Measurements from ENCODE around the gene HMSD.
A peak's percentile ranks its signal among the peaks of the same experiment; 100 is the strongest.
"Not testable (repeated sequence)": the region's sequence is repeated elsewhere in the genome, so short reads cannot be mapped to it uniquely, and the experiment has no call there.

HMSD gene

GRCh38 chr18:63908858-63909257 lies 40.2 kb upstream of the HMSD start:
- no peak for DNase-seq (ENCODE audit: insufficient read length, low spot score)
- no peak for TF ChIP-seq CTCF (IDR thresholded peaks at IDR 0.05; ENCODE audit: insufficient read depth, missing control alignments)
- peak; percentile 94 for FAIRE-seq

GRCh38 chr18:63909870-63910269 lies 39.2 kb upstream of the HMSD start:
- TF ChIP-seq CTCF (IDR thresholded peaks at IDR 0.05; ENCODE audit: insufficient read depth, missing control alignments): no peak
- DNase-seq (ENCODE audit: insufficient read length, low spot score): no peak
- no peak for FAIRE-seq

- no peak for DNase-seq (ENCODE audit: insufficient read length, low spot score)
- peak; percentile 98 for FAIRE-seq
- TF ChIP-seq CTCF (IDR thresholded peaks at IDR 0.05; ENCODE audit: insufficient read depth, missing control alignments): no peak
Observed at GRCh38 chr18:63917817-63918216, 31.3 kb upstream of the HMSD start.

- FAIRE-seq (no peak), DNase-seq (ENCODE audit: insufficient read length, low spot score) (no peak)
- no peak for TF ChIP-seq CTCF (IDR thresholded peaks at IDR 0.05; ENCODE audit: insufficient read depth, missing control alignments)
Observed at GRCh38 chr18:63922049-63922448, 27.1 kb upstream of the HMSD start.

GRCh38 chr18:63924551-63924950 lies 24.6 kb upstream of the HMSD start:
- TF ChIP-seq CTCF (IDR thresholded peaks at IDR 0.05; ENCODE audit: insufficient read depth, missing control alignments): no peak
- DNase-seq (ENCODE audit: insufficient read length, low spot score): no peak
- no peak for FAIRE-seq

GRCh38 chr18:63928331-63928730 lies 20.8 kb upstream of the HMSD start:
- FAIRE-seq (peak; percentile 96), DNase-seq (ENCODE audit: insufficient read length, low spot score) (no peak)
- no peak for TF ChIP-seq CTCF (IDR thresholded peaks at IDR 0.05; ENCODE audit: insufficient read depth, missing control alignments)

GRCh38 chr18:63929369-63929768 lies 19.7 kb upstream of the HMSD start:
- FAIRE-seq: peak; percentile 97
- DNase-seq (ENCODE audit: insufficient read length, low spot score): not testable (repeated sequence)

GRCh38 chr18:63930773-63931354 lies 18.2 kb upstream of the HMSD start:
- DNase-seq (ENCODE audit: insufficient read length, low spot score) (no peak), FAIRE-seq (no peak)
- no peak for TF ChIP-seq CTCF (IDR thresholded peaks at IDR 0.05; ENCODE audit: insufficient read depth, missing control alignments)

Data from D721Med (cell line).